Measurements from ENCODE around the gene PRKN.

DNA sequence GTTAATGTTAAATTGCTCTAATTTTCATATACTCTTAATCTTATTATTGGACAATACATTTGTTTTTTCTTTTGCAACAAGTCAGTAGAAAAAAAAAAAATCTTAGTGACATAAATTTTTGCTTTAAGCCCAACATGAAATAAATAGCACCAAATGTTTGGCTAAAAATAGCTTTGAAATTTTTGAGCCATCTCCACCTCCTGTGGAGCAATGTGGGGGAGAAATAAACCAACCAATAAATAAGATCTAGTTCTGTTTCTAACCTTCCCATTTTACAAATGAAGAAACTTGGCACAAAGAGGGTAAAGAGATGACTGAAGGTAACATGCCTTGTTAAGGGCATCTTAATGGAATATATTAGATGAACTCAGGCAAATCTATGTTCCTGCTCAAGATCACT is 91.4 kb downstream of the PRKN start:
- TF ChIP-seq, protein P1, sequence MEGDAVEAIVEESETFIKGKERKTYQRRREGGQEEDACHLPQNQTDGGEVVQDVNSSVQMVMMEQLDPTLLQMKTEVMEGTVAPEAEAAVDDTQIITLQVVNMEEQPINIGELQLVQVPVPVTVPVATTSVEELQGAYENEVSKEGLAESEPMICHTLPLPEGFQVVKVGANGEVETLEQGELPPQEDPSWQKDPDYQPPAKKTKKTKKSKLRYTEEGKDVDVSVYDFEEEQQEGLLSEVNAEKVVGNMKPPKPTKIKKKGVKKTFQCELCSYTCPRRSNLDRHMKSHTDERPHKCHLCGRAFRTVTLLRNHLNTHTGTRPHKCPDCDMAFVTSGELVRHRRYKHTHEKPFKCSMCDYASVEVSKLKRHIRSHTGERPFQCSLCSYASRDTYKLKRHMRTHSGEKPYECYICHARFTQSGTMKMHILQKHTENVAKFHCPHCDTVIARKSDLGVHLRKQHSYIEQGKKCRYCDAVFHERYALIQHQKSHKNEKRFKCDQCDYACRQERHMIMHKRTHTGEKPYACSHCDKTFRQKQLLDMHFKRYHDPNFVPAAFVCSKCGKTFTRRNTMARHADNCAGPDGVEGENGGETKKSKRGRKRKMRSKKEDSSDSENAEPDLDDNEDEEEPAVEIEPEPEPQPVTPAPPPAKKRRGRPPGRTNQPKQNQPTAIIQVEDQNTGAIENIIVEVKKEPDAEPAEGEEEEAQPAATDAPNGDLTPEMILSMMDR (IDR thresholded peaks at IDR 0.05) = no peak
- no peak for TF ChIP-seq POLR2A (IDR thresholded peaks at IDR 0.05)
